HepG2 (cell line): ENCODE results near the gene SCYGR8. TPM values are rescaled to one million over a fixed set of nuclear protein-coding genes. Genes with fewer than 3 reads are reported as not detected.

Source experiments
- CBX2 ChIP-seq, 2 experiments: fragments of 200-600 bp in 1 of 2; sonication (generic); formaldehyde crosslinking in 1 of 2; IDR thresholded peaks; 2 replicates each; pipeline versions ENCODE4 v1.7.0 to v1.8.1; 2018 to 2022; ENCODE audit warnings: low read depth in 2 of 2, low read length in 1 of 2, mild to moderate bottlenecking in 1 of 2, missing genetic modification reagents in 1 of 2
- HNRNPH1 ChIP-seq: fragments of 200-400 bp; formaldehyde crosslinking; optimal IDR thresholded peaks from 2 replicates; pipeline ENCODE3; 2017; ENCODE audit warnings: mild to moderate bottlenecking, low read depth, low read length
- JDP2 ChIP-seq: sonication (generic); formaldehyde crosslinking; IDR thresholded peaks from 2 replicates; pipeline ENCODE4 v1.8.1; 2022; ENCODE audit warnings: missing genetic modification reagents, borderline replicate concordance
- JUNB ChIP-seq: sonication (generic); formaldehyde crosslinking; IDR thresholded peaks from 2 replicates; pipeline ENCODE4 v1.8.0; 2022; ENCODE audit warnings: missing genetic modification reagents, mild to moderate bottlenecking, borderline replicate concordance
- KLF16 ChIP-seq, 2 experiments: sonication (generic) in 1 of 2; formaldehyde crosslinking in 1 of 2; IDR thresholded peaks; 2 replicates each; pipeline versions ENCODE4 v1.6.1 to v1.8.0; 2016 to 2023; ENCODE audit warnings: missing genetic modification reagents in 2 of 2, missing compliant biosample characterization in 1 of 2
- KMT2A ChIP-seq: sonication (generic); formaldehyde crosslinking; IDR thresholded peaks from 2 replicates; pipeline ENCODE4 v1.4.0; 2020; ENCODE audit warnings: missing genetic modification reagents
- MYNN ChIP-seq: sonication (generic); formaldehyde crosslinking; IDR thresholded peaks from 2 replicates; pipeline ENCODE4 v1.4.0; 2020; ENCODE audit warnings: mild to moderate bottlenecking, low read depth, missing genetic modification reagents
- NFE2L2 ChIP-seq: fragments of 150-350 bp; IDR thresholded peaks from 2 replicates; pipeline ENCODE4 v1.6.1; 2014; ENCODE audit warnings: low read length
- SMYD3 ChIP-seq: sonication (generic); formaldehyde crosslinking; IDR thresholded peaks from 2 replicates; pipeline ENCODE4 v1.8.1; 2023; ENCODE audit warnings: mild to moderate bottlenecking, missing genetic modification reagents
- TCF7L2 ChIP-seq: IDR thresholded peaks from 2 replicates; pipeline ENCODE4 v1.6.1; 2011; ENCODE audit warnings: mild to moderate bottlenecking, low read depth, low read length, moderate library complexity
- ZBTB10 ChIP-seq: sonication (generic); formaldehyde crosslinking; IDR thresholded peaks from 2 replicates; pipeline ENCODE4 v1.4.0; 2020; ENCODE audit warnings: missing genetic modification reagents, borderline replicate concordance
- ZBTB21 ChIP-seq: sonication (generic); formaldehyde crosslinking; IDR thresholded peaks from 2 replicates; pipeline ENCODE4 v1.4.0; 2020; ENCODE audit warnings: missing genetic modification reagents
- ZFP36L2 ChIP-seq: sonication (generic); formaldehyde crosslinking; IDR thresholded peaks from 2 replicates; pipeline ENCODE4 v1.4.0; 2020; ENCODE audit warnings: missing genetic modification reagents
- ZNF552 ChIP-seq: sonication (generic); formaldehyde crosslinking; IDR thresholded peaks from 2 replicates; pipeline ENCODE4 v1.9.0; 2022; ENCODE audit warnings: missing genetic modification reagents, mild to moderate bottlenecking, borderline replicate concordance
- ZNF639 ChIP-seq: conservative IDR thresholded peaks from 2 replicates; pipeline ENCODE4 v1.6.1; 2018; ENCODE audit warnings: missing genetic modification reagents
- ZNF713 ChIP-seq: sonication (generic); formaldehyde crosslinking; IDR thresholded peaks from 2 replicates; pipeline ENCODE4 v1.4.0; 2020; ENCODE audit warnings: mild to moderate bottlenecking, missing genetic modification reagents
- polyA plus RNA-seq, 8 experiments: library from polyadenylated mRNA; depleted of rRNA in 3 of 8; stranded (reverse) in 7 of 8; unstranded in 1 of 8; fragments of >200 nt; fragmentation: Illumina TruSeq in 4 of 8; extraction: Trizol in 4 of 8; gene quantifications; 2 replicates each; pipeline versions ENCODE4 v1.2.1 to v1.2.3, GENCODE V29; 2011 to 2016; ENCODE audit warnings: low read depth in 4 of 8, missing spikeins in 1 of 8, mixed read lengths in 1 of 8; ENCODE audit not compliant: insufficient read depth in 1 of 8
- total RNA-seq, 5 experiments: library from RNA; depleted of rRNA; stranded (reverse); fragments of >200 nt; fragmentation: Illumina TruSeq; extraction: Trizol; gene quantifications; 2 replicates each; pipeline ENCODE4 v1.2.3, GENCODE V29; 2016; ENCODE audit warnings: low read depth in 1 of 5
- TF ChIP-seq, protein P1 (sequence below): sonication (generic); formaldehyde crosslinking; conservative IDR thresholded peaks from 2 replicates; pipeline ENCODE4 v1.4.0; 2020; ENCODE audit warnings: missing genetic modification reagents
- TF ChIP-seq, protein P2 (sequence below): IDR thresholded peaks from 2 replicates; pipeline ENCODE4 v1.6.1; 2016; ENCODE audit warnings: mild to moderate bottlenecking, missing biosample characterization, missing genetic modification reagents

SCYGR8 gene
- total and polyA plus RNA-seq, 2 of the 13 experiments (the other 11 are each of a cell fraction or from before 2014, with no cell fraction given): not detected

DNA sequence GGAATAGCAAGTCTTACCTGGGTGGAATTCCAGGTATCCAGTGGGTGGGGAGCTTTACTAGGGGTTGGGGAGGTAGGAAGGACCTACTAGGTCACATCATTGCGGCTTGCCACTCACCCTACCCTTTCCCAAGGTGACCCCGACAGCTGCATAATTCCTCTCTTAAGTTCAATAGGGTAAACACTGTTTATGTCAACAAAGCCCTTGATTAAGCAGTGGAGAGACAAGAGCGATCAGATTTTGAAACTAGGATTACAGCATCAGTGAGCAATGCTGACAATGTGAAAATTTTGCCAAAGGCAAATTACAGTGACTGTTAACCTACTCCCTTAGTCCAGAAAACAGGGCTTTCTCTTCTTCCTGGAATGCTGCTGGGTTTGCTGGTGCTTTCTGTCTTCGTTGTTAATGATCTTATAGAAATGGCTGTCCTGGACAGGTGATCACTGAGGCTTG lies 42.4 kb upstream of the SCYGR8 start (continued):
- TF ChIP-seq, protein P1, sequence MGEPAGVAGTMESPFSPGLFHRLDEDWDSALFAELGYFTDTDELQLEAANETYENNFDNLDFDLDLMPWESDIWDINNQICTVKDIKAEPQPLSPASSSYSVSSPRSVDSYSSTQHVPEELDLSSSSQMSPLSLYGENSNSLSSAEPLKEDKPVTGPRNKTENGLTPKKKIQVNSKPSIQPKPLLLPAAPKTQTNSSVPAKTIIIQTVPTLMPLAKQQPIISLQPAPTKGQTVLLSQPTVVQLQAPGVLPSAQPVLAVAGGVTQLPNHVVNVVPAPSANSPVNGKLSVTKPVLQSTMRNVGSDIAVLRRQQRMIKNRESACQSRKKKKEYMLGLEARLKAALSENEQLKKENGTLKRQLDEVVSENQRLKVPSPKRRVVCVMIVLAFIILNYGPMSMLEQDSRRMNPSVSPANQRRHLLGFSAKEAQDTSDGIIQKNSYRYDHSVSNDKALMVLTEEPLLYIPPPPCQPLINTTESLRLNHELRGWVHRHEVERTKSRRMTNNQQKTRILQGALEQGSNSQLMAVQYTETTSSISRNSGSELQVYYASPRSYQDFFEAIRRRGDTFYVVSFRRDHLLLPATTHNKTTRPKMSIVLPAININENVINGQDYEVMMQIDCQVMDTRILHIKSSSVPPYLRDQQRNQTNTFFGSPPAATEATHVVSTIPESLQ (CRISPR knock-in tag): no peak
- TF ChIP-seq ZBTB21 (CRISPR knock-in tag) (no peak), ZFP36L2 (CRISPR knock-in tag) (no peak), ZNF639 (CRISPR knock-in tag) (no peak), ZNF552 (CRISPR knock-in tag) (no peak), JUNB (no peak), NFE2L2 (no peak), HNRNPH1 (no peak), JDP2 (no peak), TCF7L2 (no peak), MYNN (CRISPR knock-in tag) (no peak), KLF16 (CRISPR knock-in tag; IDR thresholded peaks at IDR 0.05) (no peak), ZNF713 (no peak), SMYD3 (no peak), ZBTB10 (no peak), CBX2 (IDR thresholded peaks at IDR 0.05; ENCODE audit: low read depth, low read length) (no peak), CBX2 (CRISPR knock-in tag; IDR thresholded peaks at IDR 0.05; ENCODE audit: low read depth) (no peak), KMT2A (no peak)
- TF ChIP-seq, protein P2, sequence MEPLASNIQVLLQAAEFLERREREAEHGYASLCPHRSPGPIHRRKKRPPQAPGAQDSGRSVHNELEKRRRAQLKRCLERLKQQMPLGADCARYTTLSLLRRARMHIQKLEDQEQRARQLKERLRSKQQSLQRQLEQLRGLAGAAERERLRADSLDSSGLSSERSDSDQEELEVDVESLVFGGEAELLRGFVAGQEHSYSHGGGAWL (CRISPR knock-in tag): no peak
